ENCODE data around the gene CADPS2.

The CADPS2 gene

GRCh38 chr7:122695816-122696215 is 190.4 kb downstream of the CADPS2 start:
- in situ Hi-C loops (cut with HindIII; ENCODE audit: low pct_ligation_motif_present, low sequenced_read_pairs), result no loop called here
- no peak for TF ChIP-seq CTCF (IDR thresholded peaks at IDR 0.05; ENCODE audit: low read depth, low read length, missing control alignments)
- no peak for DNase-seq
- Histone ChIP-seq H3K27ac (no peak overlapping the region), H3K27me3 (replicated peaks) (no peaks in the 10 kb centered on the region), H3K4me3 (ENCODE audit: low read depth, low read length) (no peak overlapping the region), H3K36me3 (replicated peaks) (no peaks in the 10 kb centered on the region)

- DNase-seq, result no peak
- no peak overlapping the region for H3K27ac ChIP-seq
- no peaks in the 10 kb centered on the region for H3K36me3 ChIP-seq (replicated peaks)
- in situ Hi-C loops (cut with HindIII; ENCODE audit: low pct_ligation_motif_present, low sequenced_read_pairs), result no loop called here
- no peak overlapping the region for H3K4me3 ChIP-seq (ENCODE audit: low read depth, low read length)
- H3K27me3 ChIP-seq (replicated peaks), result no peaks in the 10 kb centered on the region
- TF ChIP-seq CTCF (IDR thresholded peaks at IDR 0.05; ENCODE audit: low read depth, low read length, missing control alignments), result no peak
Measured at GRCh38 chr7:122694697-122695096, 191.6 kb downstream of the CADPS2 start.

GRCh38 chr7:122692769-122693309 is 193.4 kb downstream of the CADPS2 start:
- no peak for DNase-seq
- Histone ChIP-seq H3K27ac (no peak overlapping the region), H3K4me3 (ENCODE audit: low read depth, low read length) (no peak overlapping the region), H3K27me3 (replicated peaks) (no peaks in the 10 kb centered on the region), H3K36me3 (replicated peaks) (no peaks in the 10 kb centered on the region)
- in situ Hi-C loops (cut with HindIII; ENCODE audit: low pct_ligation_motif_present, low sequenced_read_pairs), result no loop called here
- no peak for TF ChIP-seq CTCF (IDR thresholded peaks at IDR 0.05; ENCODE audit: low read depth, low read length, missing control alignments)

- in situ Hi-C loops (cut with HindIII; ENCODE audit: low pct_ligation_motif_present, low sequenced_read_pairs), result no loop called here
- Histone ChIP-seq H3K27me3 (replicated peaks) (no peaks in the 10 kb centered on the region), H3K27ac (no peak overlapping the region), H3K36me3 (replicated peaks) (no peaks in the 10 kb centered on the region), H3K4me3 (ENCODE audit: low read depth, low read length) (no peak overlapping the region)
- no peak for DNase-seq
- TF ChIP-seq CTCF (IDR thresholded peaks at IDR 0.05; ENCODE audit: low read depth, low read length, missing control alignments), result no peak
Measured at GRCh38 chr7:122691569-122692235, 194.6 kb downstream of the CADPS2 start.

GRCh38 chr7:122689346-122690109 is 196.7 kb downstream of the CADPS2 start:
- no peak for DNase-seq
- Histone ChIP-seq H3K27me3 (replicated peaks) (no peaks in the 10 kb centered on the region), H3K36me3 (replicated peaks) (no peaks in the 10 kb centered on the region), H3K4me3 (ENCODE audit: low read depth, low read length) (no peak overlapping the region), H3K27ac (no peak overlapping the region)
- in situ Hi-C loops (cut with HindIII; ENCODE audit: low pct_ligation_motif_present, low sequenced_read_pairs), result no loop called here
- no peak for TF ChIP-seq CTCF (IDR thresholded peaks at IDR 0.05; ENCODE audit: low read depth, low read length, missing control alignments)

All from brain microvascular endothelial cell (primary cell).